H1 (cell line): ENCODE data around the gene P3H3. TPM values are rescaled to one million over a fixed set of nuclear protein-coding genes. Genes with fewer than 3 reads are reported as not detected.

Experiments used
- ATF2 ChIP-seq: IDR thresholded peaks from 2 replicates; pipeline ENCODE4 v1.6.1; 2012; ENCODE audit warnings: low read length, inconsistent platforms
- E2F6 ChIP-seq: IDR thresholded peaks from 2 replicates; pipeline ENCODE4 v1.6.1; 2012; ENCODE audit warnings: inconsistent platforms
- KDM1A ChIP-seq: fragments of 200-600, 300-600 bp; sonication (generic); IDR thresholded peaks from 2 replicates; pipeline ENCODE4 v1.7.1; 2016; ENCODE audit warnings: mild to moderate bottlenecking, low read length, borderline replicate concordance
- NANOG ChIP-seq: IDR thresholded peaks from 2 replicates; pipeline ENCODE4 v1.6.1; 2011; ENCODE audit warnings: low read length, low read depth, mild to moderate bottlenecking, inconsistent platforms; ENCODE audit not compliant: insufficient read depth, poor library complexity, severe bottlenecking
- PHF8 ChIP-seq: fragments of 200-600 bp; sonication (generic); conservative IDR thresholded peaks from 2 replicates; pipeline ENCODE4 v1.7.1; 2012; ENCODE audit warnings: low read depth, mild to moderate bottlenecking, inconsistent platforms, low read length, moderate library complexity
- RBBP5 ChIP-seq: IDR thresholded peaks from 2 replicates; pipeline ENCODE4 v1.7.1; 2012; ENCODE audit warnings: low read depth, mild to moderate bottlenecking, inconsistent platforms, low read length, moderate library complexity, borderline replicate concordance
- TCF12 ChIP-seq: IDR thresholded peaks from 2 replicates; pipeline ENCODE4 v1.6.1; 2011; ENCODE audit warnings: low read depth, mild to moderate bottlenecking, low read length
- TEAD4 ChIP-seq: IDR thresholded peaks from 2 replicates; pipeline ENCODE4 v1.6.1; 2012; ENCODE audit warnings: low read depth, low read length, inconsistent platforms, mixed read lengths
- polyA plus RNA-seq, 7 experiments: library from polyadenylated mRNA; depleted of rRNA in 3 of 7; stranded (reverse) in 5 of 7; unstranded in 2 of 7; fragments of >200 nt in 5 of 7; fragments of 200-250 nt in 2 of 7; gene quantifications; 1 replicate in 5 of 7; 2 replicates in 1 of 7; 4 replicates in 1 of 7; pipeline versions ENCODE4 v1.2.1 to v1.2.3, GENCODE V29; 2011 to 2013; ENCODE audit warnings: missing spikeins in 2 of 7, mixed read lengths in 2 of 7
- total RNA-seq: library from RNA; stranded (reverse); fragmentation: NEBNext Ultra II Directional; extraction: Animal tissue kit (Norgen Biotek cat#: 25700); gene quantifications from 2 replicates; pipeline ENCODE4 v1.2.1, GENCODE V29; 2021

P3H3 gene
- total and polyA plus RNA-seq, 2 of the 8 experiments (the other 6 are each of a cell fraction or from before 2014, with no cell fraction given): 22.9 to 43.5 TPM

- TF ChIP-seq RBBP5 (no peak), TCF12 (no peak), E2F6 (no peak), NANOG (no peak), PHF8 (no peak), ATF2 (no peak), KDM1A (no peak), TEAD4 (no peak)
Observed at GRCh38 chr12:6780573-6780972, 47.6 kb upstream of the P3H3 start (continued).
